HepG2 (cell line): ENCODE data around the gene ZKSCAN4. TPM values are rescaled to one million over a fixed set of nuclear protein-coding genes. Genes with fewer than 3 reads are reported as not detected.

Source experiments
- BRD4 ChIP-seq: sonication (generic); formaldehyde crosslinking; IDR thresholded peaks from 2 replicates; pipeline ENCODE4 v1.4.0; 2020; ENCODE audit warnings: missing genetic modification reagents
- CHD4 ChIP-seq: fragments of 200-600 bp; sonication (generic); IDR thresholded peaks from 2 replicates; pipeline ENCODE4 v1.7.0; 2017; ENCODE audit warnings: mild to moderate bottlenecking, low read length, borderline replicate concordance
- GFI1 ChIP-seq: sonication (generic); formaldehyde crosslinking; IDR thresholded peaks from 2 replicates; pipeline ENCODE4 v1.5.0; 2020; ENCODE audit warnings: missing genetic modification reagents, mild to moderate bottlenecking, borderline replicate concordance
- GLI4 ChIP-seq: sonication (generic); formaldehyde crosslinking; IDR thresholded peaks from 2 replicates; pipeline ENCODE4 v1.5.1; 2020; ENCODE audit warnings: missing genetic modification reagents, mild to moderate bottlenecking, moderate library complexity, borderline replicate concordance
- HCFC1 ChIP-seq: fragments of 150-350 bp; IDR thresholded peaks from 2 replicates; pipeline ENCODE4 v1.6.1; 2014; ENCODE audit warnings: low read depth, low read length
- KDM1A ChIP-seq: IDR thresholded peaks from 2 replicates; pipeline ENCODE4 v1.6.1; 2016; ENCODE audit warnings: missing compliant biosample characterization
- RARG ChIP-seq: sonication (generic); formaldehyde crosslinking; IDR thresholded peaks from 2 replicates; pipeline ENCODE4 v1.4.0; 2020; ENCODE audit warnings: low read depth, mild to moderate bottlenecking, missing genetic modification reagents
- SIX4 ChIP-seq: sonication (generic); formaldehyde crosslinking; IDR thresholded peaks from 2 replicates; pipeline ENCODE4 v1.4.0; 2020; ENCODE audit warnings: missing genetic modification reagents
- SMARCC2 ChIP-seq: fragments of 450-650 bp; IDR thresholded peaks from 2 replicates; pipeline ENCODE4 v1.6.1; 2017; ENCODE audit warnings: antibody characterized with exemption, mild to moderate bottlenecking
- SNRNP70 ChIP-seq: fragments of 200-400 bp; formaldehyde crosslinking; IDR thresholded peaks from 2 replicates; pipeline ENCODE4 v1.6.1; 2017; ENCODE audit warnings: mild to moderate bottlenecking, low read depth, low read length, moderate library complexity
- TRIM24 ChIP-seq: sonication (generic); formaldehyde crosslinking; IDR thresholded peaks from 2 replicates; pipeline ENCODE4 v1.8.0; 2022; ENCODE audit warnings: mild to moderate bottlenecking, missing genetic modification reagents
- ZNF414 ChIP-seq: sonication (generic); formaldehyde crosslinking; IDR thresholded peaks from 2 replicates; pipeline ENCODE4 v1.5.0; 2020; ENCODE audit warnings: missing genetic modification reagents
- ZNF430 ChIP-seq: sonication (generic); formaldehyde crosslinking; IDR thresholded peaks from 2 replicates; pipeline ENCODE4 v1.9.0; 2021; ENCODE audit warnings: mild to moderate bottlenecking, missing genetic modification reagents
- ZNF562 ChIP-seq: sonication (generic); formaldehyde crosslinking; IDR thresholded peaks from 2 replicates; pipeline ENCODE4 v1.8.0; 2022; ENCODE audit warnings: missing genetic modification reagents, borderline replicate concordance
- ZSCAN31 ChIP-seq: sonication (generic); formaldehyde crosslinking; IDR thresholded peaks from 2 replicates; pipeline ENCODE4 v1.5.0; 2020; ENCODE audit warnings: low read depth, mild to moderate bottlenecking, missing genetic modification reagents
- ZSCAN5A ChIP-seq: sonication (generic); formaldehyde crosslinking; IDR thresholded peaks from 2 replicates; pipeline ENCODE4 v1.8.0; 2022; ENCODE audit warnings: mild to moderate bottlenecking, missing genetic modification reagents, borderline replicate concordance
- polyA plus RNA-seq, 8 experiments: library from polyadenylated mRNA; depleted of rRNA in 3 of 8; stranded (reverse) in 7 of 8; unstranded in 1 of 8; fragments of >200 nt; fragmentation: Illumina TruSeq in 4 of 8; extraction: Trizol in 4 of 8; gene quantifications; 2 replicates each; pipeline versions ENCODE4 v1.2.1 to v1.2.3, GENCODE V29; 2011 to 2016; ENCODE audit warnings: low read depth in 4 of 8, missing spikeins in 1 of 8, mixed read lengths in 1 of 8; ENCODE audit not compliant: insufficient read depth in 1 of 8
- total RNA-seq, 5 experiments: library from RNA; depleted of rRNA; stranded (reverse); fragments of >200 nt; fragmentation: Illumina TruSeq; extraction: Trizol; gene quantifications; 2 replicates each; pipeline ENCODE4 v1.2.3, GENCODE V29; 2016; ENCODE audit warnings: low read depth in 1 of 5
- TF ChIP-seq, protein P1 (sequence below): sonication (generic); formaldehyde crosslinking; IDR thresholded peaks from 2 replicates; pipeline ENCODE4 v1.5.1; 2020; ENCODE audit warnings: missing genetic modification reagents, mild to moderate bottlenecking, borderline replicate concordance
- TF ChIP-seq, protein P2 (sequence below): sonication (generic); formaldehyde crosslinking; IDR thresholded peaks from 2 replicates; pipeline ENCODE4 v1.4.0; 2020; ENCODE audit warnings: missing genetic modification reagents
- TF ChIP-seq, protein P3 (sequence below): sonication (generic); formaldehyde crosslinking; IDR thresholded peaks from 2 replicates; pipeline ENCODE4 v1.4.0; 2020; ENCODE audit warnings: mild to moderate bottlenecking, missing genetic modification reagents, borderline replicate concordance
- TF ChIP-seq, protein P4 (sequence below): IDR thresholded peaks from 2 replicates; pipeline ENCODE4 v1.6.1; 2016; ENCODE audit warnings: mild to moderate bottlenecking, missing biosample characterization, missing genetic modification reagents

The ZKSCAN4 gene
- total and polyA plus RNA-seq, 2 of the 13 experiments (the other 11 are each of a cell fraction or from before 2014, with no cell fraction given) = 2.9 to 7.8 TPM

- TF ChIP-seq, protein P1, sequence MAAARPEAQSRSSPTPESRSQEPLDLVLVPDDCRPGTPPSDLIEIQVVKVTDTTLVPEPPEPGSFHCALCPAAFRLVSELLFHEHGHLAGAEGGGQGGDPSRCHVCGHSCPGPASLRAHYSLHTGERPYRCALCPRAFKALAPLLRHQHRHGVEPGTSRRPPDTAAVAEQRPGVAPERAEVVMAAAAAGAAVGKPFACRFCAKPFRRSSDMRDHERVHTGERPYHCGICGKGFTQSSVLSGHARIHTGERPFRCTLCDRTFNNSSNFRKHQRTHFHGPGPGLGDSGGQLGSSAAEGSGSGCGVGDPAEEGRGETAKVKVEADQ = peak; percentile 79; the same call in 1 of the 2 replicates
- TF ChIP-seq SNRNP70 (no peak), ZNF430 (CRISPR knock-in tag) (no peak), HCFC1 (peak; percentile 73; the same call in 1 of the 2 replicates), GFI1 (CRISPR knock-in tag) (peak; percentile 43; the same call in 1 of the 2 replicates), BRD4 (CRISPR knock-in tag) (peak; percentile 93), SIX4 (0 out of 2 replicates have a peak, but pooled peaks have one; percentile 62), KDM1A (peak; percentile 78), SMARCC2 (no peak), ZNF562 (CRISPR knock-in tag) (no peak), RARG (CRISPR knock-in tag) (no peak), TRIM24 (CRISPR knock-in tag) (no peak), ZSCAN5A (CRISPR knock-in tag) (peak; percentile 87; the same call in 1 of the 2 replicates), CHD4 (no peak), ZNF414 (CRISPR knock-in tag) (peak; percentile 83), GLI4 (CRISPR knock-in tag) (no peak), ZSCAN31 (peak; percentile 65; the same call in 1 of the 2 replicates)
- TF ChIP-seq, protein P2, sequence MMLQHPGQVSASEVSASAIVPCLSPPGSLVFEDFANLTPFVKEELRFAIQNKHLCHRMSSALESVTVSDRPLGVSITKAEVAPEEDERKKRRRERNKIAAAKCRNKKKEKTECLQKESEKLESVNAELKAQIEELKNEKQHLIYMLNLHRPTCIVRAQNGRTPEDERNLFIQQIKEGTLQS (CRISPR knock-in tag) = no peak
- TF ChIP-seq, protein P3, sequence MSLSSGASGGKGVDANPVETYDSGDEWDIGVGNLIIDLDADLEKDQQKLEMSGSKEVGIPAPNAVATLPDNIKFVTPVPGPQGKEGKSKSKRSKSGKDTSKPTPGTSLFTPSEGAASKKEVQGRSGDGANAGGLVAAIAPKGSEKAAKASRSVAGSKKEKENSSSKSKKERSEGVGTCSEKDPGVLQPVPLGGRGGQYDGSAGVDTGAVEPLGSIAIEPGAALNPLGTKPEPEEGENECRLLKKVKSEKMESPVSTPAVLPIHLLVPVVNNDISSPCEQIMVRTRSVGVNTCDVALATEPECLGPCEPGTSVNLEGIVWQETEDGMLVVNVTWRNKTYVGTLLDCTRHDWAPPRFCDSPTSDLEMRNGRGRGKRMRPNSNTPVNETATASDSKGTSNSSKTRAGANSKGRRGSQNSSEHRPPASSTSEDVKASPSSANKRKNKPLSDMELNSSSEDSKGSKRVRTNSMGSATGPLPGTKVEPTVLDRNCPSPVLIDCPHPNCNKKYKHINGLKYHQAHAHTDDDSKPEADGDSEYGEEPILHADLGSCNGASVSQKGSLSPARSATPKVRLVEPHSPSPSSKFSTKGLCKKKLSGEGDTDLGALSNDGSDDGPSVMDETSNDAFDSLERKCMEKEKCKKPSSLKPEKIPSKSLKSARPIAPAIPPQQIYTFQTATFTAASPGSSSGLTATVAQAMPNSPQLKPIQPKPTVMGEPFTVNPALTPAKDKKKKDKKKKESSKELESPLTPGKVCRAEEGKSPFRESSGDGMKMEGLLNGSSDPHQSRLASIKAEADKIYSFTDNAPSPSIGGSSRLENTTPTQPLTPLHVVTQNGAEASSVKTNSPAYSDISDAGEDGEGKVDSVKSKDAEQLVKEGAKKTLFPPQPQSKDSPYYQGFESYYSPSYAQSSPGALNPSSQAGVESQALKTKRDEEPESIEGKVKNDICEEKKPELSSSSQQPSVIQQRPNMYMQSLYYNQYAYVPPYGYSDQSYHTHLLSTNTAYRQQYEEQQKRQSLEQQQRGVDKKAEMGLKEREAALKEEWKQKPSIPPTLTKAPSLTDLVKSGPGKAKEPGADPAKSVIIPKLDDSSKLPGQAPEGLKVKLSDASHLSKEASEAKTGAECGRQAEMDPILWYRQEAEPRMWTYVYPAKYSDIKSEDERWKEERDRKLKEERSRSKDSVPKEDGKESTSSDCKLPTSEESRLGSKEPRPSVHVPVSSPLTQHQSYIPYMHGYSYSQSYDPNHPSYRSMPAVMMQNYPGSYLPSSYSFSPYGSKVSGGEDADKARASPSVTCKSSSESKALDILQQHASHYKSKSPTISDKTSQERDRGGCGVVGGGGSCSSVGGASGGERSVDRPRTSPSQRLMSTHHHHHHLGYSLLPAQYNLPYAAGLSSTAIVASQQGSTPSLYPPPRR = peak; percentile 61; the same call in 1 of the 2 replicates
- TF ChIP-seq, protein P4, sequence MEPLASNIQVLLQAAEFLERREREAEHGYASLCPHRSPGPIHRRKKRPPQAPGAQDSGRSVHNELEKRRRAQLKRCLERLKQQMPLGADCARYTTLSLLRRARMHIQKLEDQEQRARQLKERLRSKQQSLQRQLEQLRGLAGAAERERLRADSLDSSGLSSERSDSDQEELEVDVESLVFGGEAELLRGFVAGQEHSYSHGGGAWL (CRISPR knock-in tag) = peak; percentile 63
These were observed 26.8 kb downstream of the ZKSCAN4 start, which contains the start of gene ZSCAN9 (continued) for GRCh38 chr6:28225056-28225834.
